HG02885 (cell line): ENCODE results near the gene MMS19.
A peak's percentile ranks its signal among the peaks of the same experiment; 100 is the strongest.

Experiments
- ATAC-seq: cut with Tn5 transposase; IDR thresholded peaks from one replicate; pipeline ENCODE4 v1.9.1; 2021; ENCODE audit warnings: mild to moderate bottlenecking; ENCODE audit not compliant: unreplicated experiment, poor library complexity

Gene MMS19

DNA sequence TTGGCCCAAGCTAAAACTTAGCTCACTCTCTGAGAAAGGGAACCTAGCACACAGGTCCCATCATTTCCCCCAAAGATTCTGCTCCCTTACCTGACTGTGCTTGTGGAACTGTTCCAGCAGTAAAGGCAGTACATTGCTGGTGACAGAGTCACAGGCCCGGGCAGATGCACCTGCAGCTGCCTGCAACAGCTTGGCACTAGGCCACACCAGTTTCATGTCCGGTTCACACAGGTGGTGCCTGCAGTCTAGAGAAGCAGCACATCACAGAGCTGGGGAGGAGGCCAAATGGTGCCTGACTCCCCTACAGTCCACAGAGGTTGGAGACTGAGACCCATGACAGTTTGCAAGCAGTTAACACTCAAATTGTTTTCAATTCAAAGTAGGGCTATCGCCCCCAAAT is 30.1 kb downstream of the MMS19 start:
- peak; percentile 54 for ATAC-seq

DNA sequence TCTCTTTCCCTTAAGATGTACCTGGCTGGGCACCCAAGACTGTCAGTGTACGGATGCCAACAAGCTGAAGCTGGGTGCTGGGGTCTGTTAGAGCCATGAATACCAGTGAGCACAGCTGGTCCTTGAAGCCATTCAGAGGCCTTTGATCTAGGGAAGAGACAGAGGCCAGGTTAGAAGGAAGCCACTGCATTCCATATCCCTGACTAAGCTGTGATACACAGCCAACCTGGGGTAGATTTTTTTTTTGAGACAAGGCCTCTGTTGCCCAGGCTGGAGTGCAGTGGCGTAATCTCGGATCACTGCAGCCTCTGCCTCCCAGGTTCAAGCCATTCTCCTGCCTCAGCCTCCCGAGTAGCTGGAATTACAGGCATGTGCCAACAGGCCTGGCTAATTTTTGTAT is 31.5 kb downstream of the MMS19 start:
- no peak for ATAC-seq

DNA sequence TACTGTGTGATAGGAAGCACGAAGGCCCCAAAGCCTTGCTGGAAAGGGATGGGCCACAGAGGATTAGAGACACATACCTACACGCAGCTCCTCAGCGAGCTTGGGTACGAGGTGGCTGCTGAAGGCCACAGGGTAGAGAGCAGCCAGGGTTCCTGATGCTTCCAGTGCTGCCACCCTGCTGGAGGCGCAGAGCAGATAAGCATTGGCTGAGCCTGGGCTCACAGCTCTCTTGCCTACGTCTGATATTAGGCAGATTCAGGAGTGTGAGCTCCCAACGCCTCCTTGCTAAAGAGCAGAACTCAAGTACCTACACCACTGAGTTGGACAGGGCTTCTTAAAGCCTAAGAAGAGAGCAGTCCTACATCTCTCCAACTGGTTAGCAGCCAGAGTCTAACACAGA is 32.2 kb downstream of the MMS19 start:
- ATAC-seq: no peak

DNA sequence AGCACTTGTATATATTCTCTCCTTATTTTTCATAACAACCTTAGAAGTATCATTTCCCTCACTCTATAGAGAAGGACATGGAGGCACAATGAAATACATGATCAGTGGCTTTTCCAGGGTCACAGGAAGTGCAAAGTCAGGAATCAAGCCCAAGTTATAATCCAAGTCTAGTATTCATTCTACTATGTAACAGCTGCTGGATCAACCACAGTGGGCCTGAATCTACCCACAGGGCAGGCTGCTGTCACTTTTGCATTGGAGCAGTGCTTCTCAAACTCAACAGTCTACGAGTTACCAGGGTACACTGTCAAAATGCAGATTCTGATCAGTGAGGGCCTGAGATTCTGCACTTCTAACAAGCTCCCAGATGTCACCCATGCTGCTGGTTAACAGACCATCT is 34.0 kb downstream of the MMS19 start:
- ATAC-seq: no peak

DNA sequence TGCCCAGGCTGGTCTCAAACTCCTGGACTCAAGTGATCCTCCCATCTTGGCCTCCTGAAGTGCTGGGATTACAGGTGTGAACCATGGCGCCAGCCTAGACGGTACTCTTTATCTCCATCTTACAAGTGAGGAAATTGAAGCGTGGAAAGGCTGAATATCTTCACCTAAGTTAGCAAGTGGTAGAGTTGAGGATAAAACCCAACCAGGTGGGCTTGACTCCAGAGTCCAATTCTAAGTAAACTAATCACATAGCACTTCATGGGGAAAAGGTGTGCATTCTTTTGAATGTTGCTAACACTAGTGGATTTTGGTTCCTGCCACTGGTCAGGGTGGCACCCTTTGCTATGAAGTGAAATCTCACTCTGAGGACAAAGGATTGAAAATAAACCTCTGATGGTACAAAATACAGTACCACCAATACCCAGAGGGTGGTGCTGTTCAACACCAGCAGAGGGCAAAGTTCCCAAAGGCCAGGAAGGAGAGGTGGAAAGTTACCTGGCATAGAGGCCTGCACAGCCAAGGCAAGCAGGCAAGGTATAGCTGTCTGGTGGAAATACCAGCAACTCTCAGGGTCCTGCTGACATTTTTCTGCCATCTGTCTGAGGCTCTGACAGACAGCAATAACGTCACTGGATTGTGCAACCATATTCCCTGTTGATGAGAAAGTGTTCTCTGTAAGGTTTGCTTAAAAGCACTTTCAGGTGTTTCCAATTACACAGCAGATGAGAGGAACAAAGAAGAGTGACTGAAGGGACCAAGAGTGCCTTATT is 34.7 kb downstream of the MMS19 start:
- ATAC-seq: no peak

DNA sequence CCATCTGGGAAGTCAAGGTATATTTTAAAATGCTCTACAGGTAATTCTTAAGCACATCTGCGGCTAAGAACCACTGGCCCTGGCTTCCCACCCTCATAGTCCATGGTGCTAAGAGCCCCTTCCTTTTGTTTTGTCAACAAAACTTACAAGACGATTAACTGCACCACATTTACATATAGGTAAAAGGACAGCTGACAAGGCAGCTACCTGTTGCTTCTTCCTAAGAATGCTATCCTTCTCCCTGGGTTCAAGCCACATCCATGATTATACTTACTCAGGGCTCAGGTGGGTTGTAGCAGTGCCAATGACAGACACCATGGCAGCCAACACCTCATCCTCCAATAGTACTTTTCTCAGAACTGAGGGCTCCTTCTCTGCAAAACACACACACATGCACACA is 35.9 kb downstream of the MMS19 start:
- no peak for ATAC-seq

DNA sequence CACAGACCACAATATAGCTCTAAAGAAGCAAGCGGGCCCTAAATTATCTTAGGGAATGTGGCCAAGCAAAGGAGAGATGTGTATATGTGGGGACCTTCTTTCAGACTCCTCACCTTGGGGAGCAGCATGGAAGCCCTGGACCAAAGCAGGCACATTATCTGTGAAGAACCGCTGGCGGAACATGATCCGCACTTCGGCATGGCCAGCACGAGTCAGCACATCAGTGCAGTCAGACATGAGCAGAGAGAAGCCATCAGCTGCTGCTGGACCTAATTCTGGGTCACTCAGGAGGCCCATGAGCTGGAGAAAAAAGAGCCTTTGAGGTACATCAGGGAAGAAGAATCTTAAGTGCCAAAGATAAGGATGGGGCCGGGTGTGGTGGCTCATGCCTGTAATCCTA is 38.3 kb downstream of the MMS19 start:
- ATAC-seq: no peak

DNA sequence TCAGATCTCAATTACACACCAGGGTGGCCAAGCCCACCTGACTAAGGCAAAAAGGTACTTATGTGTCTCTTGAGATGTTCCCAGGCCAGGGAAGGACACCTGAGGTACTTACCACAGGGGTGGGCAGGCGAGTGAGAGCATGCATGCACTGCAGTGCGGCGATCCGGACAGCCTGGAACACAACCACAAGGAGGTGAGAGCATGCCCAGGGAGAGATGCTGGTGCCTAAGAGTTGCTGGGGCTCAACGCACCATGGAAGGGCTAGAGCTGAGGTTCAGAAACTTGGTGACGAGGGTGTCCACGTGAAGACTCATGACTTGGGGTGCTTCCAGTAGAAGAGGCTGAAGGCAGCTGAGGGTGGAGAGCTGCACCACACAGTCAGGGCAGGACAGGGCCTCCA is 39.1 kb downstream of the MMS19 start:
- no peak for ATAC-seq

DNA sequence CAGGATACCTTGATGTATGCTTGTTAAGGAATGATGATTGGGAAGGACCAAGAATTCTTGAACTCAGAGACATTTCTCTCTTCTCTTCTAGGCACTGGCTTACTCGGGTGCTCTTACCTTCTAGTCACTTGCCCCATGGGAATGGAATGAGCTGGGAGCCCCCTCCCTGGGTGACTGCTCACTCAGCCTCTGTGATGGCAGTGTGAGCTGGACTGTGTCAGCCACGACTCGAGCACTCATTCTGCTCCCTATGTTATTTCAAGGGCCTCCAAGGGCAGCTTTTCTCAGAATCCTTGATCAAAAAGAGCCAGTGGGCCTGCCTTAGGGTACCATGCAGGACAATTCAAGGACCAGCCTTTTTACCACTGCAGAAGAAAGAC is 41.5 kb downstream of the MMS19 start:
- no peak for ATAC-seq

DNA sequence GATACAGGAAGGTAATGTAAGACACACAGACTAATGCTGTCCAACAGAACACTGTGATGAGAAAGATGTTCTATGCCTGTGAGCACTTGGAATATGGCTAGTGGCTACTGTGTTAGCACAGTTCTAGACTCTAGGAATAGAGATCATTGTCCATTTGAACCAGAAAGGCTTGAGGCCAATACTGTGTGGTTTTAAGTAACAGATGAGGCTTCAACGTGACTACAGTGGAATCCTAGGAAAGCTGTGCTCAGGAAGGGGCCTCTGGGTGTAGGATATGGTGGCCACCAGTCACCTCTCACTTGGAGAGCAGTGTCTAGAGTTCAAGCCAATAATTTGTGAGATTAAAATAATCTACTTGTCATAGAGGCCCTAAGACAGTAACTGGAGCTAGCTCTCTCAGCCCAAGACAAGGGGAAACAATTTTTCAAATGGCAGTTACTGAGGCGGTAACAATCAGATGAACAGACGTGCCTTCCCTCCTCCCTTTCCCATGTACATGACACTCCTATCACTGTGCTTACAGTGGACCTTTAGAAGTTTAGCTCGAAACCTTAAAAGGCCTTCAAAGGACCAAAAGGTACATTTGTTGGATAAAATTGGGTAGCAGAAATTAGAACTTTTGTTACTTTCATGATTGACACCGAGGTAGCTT is 42.1 kb downstream of the MMS19 start:
- no peak for ATAC-seq

DNA sequence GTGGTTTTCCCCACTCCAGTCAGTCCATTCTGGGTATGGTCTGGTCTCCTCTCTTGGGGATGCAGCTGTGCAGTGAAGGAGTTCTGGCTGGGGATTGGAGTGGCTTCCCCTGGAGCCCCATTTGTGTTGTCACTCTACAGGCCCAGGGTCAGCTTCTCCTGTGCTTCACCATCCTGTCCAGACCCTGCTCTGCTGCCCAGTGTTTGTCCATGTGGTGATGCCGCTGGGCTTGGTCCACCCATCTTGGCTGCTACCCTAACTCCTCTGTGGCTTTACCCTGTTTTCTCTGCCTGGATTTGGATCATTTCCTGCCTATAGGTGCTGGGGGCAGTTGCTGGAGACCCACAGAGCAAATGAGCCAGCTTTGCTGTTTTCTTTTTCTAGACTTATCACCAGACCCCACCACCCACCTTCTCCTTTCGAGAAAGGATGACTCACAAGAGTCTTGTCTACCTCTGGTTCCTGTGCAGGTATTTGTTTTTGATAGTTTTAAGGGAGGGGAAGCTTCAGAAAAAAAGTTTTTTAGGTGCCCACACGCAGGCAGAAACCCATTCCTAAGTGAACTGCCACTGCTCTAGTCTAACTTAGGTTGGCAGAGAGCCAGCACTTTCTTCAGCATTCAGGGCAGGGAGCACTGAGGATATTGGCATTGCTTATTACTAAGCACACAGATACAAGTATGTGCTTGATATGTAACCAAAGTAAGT is 43.7 kb downstream of the MMS19 start:
- ATAC-seq: no peak

DNA sequence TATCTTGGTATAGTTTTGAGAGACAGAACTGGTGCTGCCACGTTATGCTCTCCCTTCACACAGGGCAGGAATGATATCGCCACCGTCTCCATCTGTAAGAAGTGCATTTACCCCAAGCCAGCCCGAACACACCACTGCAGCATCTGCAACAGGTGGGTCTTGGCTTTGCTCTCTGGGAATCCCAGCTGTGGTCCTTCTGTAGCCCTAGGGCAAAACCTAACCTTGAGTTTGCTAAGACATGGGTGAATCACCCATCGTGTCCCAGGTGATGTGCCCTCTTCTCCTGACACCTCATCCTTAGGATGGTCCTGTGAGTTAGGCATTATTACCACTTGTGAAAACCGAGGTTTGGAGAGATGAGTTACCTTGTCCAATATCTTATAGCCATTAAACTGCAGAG is 45.9 kb downstream of the MMS19 start:
- no peak for ATAC-seq

DNA sequence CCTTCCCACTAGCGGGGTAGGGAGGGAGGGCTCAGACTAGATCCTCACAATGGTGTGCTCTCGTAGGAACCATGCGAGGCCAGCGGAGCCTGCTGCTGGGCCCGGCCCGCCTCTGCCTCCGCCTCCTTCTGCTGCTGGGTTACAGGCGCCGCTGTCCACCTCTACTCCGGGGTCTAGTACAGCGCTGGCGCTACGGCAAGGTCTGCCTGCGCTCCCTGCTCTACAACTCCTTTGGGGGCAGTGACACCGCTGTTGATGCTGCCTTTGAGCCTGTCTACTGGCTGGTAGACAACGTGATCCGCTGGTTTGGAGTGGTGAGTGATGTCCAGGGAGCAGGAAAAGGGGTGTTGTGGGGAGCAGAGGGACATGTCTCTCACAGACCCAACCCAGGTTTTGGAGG is 46.6 kb downstream of the MMS19 start:
- ATAC-seq: no peak

DNA sequence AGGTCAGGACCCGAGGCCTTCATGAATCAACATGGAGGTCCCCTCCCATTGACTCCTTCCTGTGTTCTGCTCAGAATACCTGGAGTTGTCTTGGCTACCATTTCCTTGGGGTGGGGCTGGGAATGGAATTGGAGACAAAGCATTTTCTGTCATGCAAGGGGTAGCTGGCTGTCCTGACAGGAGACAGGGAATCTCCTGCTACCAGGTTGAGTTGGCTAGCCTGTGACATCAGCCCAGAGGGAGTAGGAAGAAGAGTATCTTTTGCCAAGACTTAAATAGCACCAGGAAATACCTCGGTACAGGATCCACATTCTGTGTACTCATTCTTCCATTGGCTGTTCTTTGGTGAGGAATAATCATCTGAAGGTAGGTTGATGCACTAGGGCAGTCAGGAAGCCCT is 47.4 kb downstream of the MMS19 start:
- no peak for ATAC-seq

DNA sequence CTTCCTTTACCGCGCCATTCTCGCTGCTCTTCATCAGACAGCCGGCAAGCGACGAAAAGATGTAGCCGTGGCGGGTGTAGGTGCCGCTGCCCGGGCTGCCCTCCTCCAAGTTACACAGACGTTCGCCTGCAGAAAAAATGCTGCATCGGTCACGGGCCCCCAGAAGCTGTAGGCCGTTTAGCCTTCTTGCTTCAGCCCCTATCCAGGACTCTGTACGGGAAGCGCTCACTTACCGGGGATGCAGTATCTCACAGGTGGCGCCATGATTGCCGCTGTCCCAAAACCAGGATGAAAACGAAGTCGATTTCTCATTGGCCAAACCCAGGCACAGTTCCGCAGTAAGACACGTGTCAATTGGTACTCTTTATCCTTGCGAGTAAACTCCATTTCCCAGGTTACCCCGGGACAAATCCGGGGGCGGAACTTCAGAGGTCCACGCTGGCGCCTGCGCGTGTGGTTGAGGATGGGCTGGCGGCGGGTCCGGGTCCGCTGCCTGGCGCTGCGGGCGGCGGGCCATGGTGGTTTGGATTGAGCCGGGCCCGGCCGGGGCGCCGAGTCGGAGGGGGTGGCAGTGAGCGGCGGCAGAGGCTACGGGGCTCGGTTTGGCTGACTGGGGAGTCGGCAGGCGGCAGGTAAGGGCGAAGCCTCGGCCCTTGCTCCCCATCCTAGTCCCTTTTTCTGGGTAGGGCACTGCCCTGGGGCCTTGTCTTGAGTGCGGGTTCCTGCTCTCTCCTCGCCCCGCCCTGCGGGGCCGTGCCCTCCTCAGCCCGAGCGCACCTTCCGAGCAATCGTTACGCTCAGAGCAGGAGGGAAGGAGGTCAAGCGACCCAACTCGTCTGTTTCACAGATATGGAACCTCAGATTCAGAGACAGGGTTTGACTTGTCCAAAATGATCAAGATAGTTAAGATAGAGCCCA is 52.2 kb downstream of the MMS19 start, which contains the start of the genes EXOSC1 and ZDHHC16:
Gene EXOSC1 (minus strand): TSS at position 285 of the 918 bp plus-strand sequence. CDS start 21 bp downstream, at position 264.
Gene ZDHHC16 (plus strand): TSS at position 454 of the 918 bp plus-strand sequence. CDS start 5,501 bp downstream, outside the sequence.
- peak; percentile 95 for ATAC-seq

DNA sequence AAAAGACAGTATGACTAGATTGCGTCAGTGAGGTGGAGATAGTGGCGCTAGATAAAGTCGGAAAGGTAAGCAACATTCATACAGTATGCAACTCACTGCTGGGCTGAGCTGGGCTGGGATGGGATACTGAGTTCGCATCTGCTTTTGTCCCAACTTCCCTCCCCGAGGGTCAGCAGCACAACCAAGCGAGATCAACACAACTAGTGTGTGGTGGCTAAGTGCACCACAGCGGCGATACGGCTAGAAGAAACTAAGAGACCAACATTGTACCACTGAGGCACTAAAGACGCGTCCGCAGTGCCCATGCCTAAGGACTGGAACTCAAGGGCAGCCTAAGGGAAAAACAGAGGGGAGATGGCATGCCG is 52.9 kb downstream of the MMS19 start:
- no peak for ATAC-seq

DNA sequence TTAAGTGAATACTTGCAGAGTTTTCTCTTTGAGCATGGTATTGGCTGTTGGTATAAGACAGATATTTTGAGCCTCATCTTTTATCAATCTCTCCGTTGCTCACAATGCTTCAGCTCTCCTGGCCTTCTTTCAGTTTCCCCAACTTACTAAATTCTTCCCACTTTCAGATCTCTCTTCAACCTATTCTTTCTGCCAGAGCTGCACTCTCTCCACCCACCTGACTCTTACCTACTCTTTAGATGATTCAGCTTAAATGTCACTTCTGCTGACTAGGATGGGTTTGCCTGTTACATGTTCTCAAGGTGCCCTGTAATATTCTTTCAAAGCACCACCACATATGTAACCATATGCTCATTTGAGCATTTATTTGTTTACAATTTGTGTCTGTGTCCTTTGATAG is 54.0 kb downstream of the MMS19 start:
- no peak for ATAC-seq

DNA sequence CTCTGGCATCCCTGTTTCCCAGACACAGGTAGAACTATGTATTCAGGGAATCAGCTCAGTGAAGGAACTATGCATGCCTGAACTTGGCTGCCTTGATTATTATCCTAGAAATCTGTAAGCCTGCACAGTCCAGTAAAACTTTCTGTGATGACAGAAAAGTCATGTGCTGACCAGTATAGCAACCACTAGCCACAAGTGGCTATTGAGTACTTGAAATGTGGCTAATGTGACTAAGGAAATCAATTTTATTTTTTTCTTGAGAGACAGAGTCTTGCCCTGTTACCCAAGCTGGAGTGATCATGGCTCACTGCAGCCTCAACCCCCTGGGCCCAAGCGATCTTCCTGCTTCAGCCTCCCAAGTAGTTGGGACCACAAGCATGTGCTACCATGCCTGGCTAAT is 55.9 kb downstream of the MMS19 start:
- no peak for ATAC-seq

DNA sequence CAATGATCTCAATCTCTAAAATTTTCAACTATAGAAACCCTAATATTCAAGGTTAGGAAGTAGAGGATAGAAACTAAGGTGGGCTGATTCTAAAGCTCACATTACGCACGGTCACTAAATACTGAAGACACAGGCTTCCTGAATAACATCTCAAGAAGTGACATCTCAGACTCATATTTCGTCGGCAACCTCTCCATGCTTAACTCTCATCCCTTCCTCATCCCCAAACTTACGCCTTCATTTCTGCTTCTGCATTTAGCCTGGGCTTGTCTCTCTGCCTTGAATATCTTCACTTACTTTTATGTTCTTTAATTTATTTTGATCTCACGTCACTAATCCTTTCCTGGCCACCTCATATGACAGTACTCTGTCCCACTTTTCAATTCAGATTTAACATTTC is 63.0 kb downstream of the MMS19 start:
- no peak for ATAC-seq

DNA sequence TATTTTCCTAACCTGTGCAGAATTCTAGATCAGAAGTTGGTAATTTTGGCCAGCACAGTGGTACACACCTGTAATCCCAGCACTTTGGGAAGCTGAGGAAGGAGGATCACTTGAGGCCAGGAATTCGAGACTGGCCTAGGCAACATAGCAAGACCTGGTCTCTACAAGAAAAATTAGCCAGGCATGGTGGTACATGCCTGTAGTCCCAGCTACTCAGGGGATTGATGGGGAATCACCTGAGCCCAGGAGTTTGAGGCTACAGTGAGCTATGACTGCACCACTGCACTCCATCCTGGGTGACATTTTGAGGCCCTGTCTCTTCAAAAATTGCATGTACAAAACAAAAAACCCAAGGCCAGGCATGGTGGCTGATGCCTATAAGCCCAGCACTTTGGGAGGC is 63.7 kb downstream of the MMS19 start:
- ATAC-seq: no peak
